Smooth muscle cell of trachea (primary cell): ENCODE data around the gene C1orf87. TPM values are rescaled to one million over a fixed set of nuclear protein-coding genes. Genes with fewer than 3 reads are reported as not detected.

ENCODE experiments used
- total RNA-seq: library from RNA; depleted of rRNA; stranded (reverse); fragments of >200 nt; gene quantifications from 2 replicates; pipeline ENCODE4 v1.2.1, GENCODE V29; 2014

The C1orf87 gene, protein sequence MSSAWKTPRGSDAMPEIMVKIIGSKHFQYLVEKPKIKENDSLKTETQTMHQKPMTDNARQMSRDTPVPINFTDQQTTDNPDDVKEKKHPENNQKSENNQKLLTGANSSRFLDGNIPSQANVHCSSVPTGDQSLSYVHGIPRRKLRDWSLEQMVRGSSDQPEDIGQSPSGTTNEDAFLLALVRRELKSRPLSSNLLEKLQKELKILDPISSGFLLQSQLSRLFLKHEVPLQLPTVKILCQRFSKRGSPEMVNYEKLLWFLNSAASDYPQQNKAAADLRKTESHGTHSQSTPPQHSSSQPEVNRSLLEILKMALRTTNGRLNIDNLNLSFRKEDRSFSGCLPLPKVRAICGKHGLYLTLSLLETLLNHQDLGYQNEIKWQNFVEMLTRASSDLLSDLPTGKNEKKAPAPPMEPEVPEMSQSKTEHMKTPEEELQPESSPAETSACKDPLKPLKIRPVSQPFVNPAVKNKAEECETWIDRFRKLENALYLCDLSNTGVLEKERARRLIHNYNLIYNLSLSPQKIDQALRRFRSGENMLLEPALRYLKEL
- 0.15 TPM in 1 of 2 replicates, not detected in the other for total RNA-seq

DNA sequence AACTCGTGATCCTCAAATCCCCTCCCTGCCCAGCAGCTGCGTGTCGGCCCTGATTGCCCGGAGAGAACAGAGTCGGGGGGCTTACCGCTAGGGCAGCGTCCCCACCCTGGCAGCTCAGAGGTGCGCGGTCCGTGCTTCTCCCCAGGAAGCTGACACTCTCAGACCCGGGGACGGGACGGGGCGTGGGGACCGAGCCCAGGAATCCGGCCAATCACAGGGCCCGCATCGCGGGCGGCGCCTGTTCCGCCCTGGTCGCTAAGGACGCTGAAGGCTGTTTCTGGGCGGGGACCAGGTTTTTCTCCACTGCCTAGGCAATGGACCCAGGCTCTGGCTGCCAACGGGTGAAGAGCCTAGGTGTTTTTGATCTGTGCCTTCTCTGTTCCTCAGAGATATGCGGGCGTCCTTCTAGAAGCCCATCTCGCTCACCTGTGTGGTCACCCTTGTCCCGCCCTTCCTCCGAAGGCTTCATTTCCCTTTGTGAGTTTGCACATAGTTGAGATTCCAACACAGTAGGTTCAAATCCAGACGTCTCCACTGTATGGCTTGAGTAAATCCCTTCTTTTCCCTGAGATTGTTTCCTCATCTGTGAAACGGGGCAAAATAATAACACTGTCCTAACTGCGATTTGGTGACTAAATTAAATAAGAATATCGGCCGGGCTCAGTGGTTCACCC lies at the start of gene C1orf87:
TSS of gene C1orf87 (minus strand) at position 166 of the 674 bp plus-strand sequence. CDS start 1,127 bp downstream, outside the sequence.

Other genes with a start within 250 kb of the C1orf87 start
- gene CYP2J2, start 147.0 kb downstream of the C1orf87 start, total RNA-seq, result 0.29 and 0.50 TPM in 2 replicates